K562 (cell line): ENCODE results near the gene CAPN3. TPM values are rescaled to one million over a fixed set of nuclear protein-coding genes. Genes with fewer than 3 reads are reported as not detected.

Source experiments
- ATAC-seq: fragments of 200-7000 bp; cut with Tn5 transposase; 3 replicates; pipeline ENCODE4 v1.9.1; 2020; ENCODE audit warnings: moderate library complexity
- BruUV-seq: library from RNA; stranded (reverse); fragments of 400-500 nt; replicated peaks from 2 replicates; lab custom pipeline; 2021; lab: Mats Ljungman, UMichigan
- CTCF ChIA-PET: fragments of 300-600 bp; formaldehyde crosslinking; extraction: SDS; loops from one replicate; lab custom pipeline; 2021; ENCODE audit warnings: low intra/inter-chr PET ratio; lab: Yijun Ruan, JAX
- POLR2A ChIA-PET: fragments of 300-600, 350-650 bp; sonication (Branson Sonifier 250); formaldehyde crosslinking; extraction: SDS; loops from one replicate; lab custom pipeline; 2021; ENCODE audit warnings: antibody characterized with exemption, inconsistent platforms; lab: Yijun Ruan, JAX
- DNase-seq, 4 experiments: peaks; one replicate each; pipeline versions ENCODE4 v3.0.0 to v3.0.0-alpha.2; 2011 to 2018; ENCODE audit warnings: low spot score in 3 of 4, mixed read lengths in 3 of 4; ENCODE audit errors: extremely low read depth in 1 of 4
- FAIRE-seq: peaks from 2 replicates; lab custom pipeline; 2011; peaks lifted over from hg19 to GRCh38; lab: Jason Lieb, UNC
- H2AFZ ChIP-seq: 2 replicates; pipeline ENCODE4 v1.6.0; 2011; ENCODE audit warnings: low read depth, low read length, control low read depth, inconsistent platforms
- H3K27ac ChIP-seq: fragments of 200-600 bp; 3 replicates; pipeline ENCODE4 v1.8.0; 2011; ENCODE audit warnings: low read depth, mild to moderate bottlenecking, control low read depth, inconsistent platforms, low read length, moderate library complexity, mixed read lengths; ENCODE audit errors: extremely low read depth
- H3K27me3 ChIP-seq, 2 experiments: fragments of 300-600 bp in 1 of 2; 2 replicates in 1 of 2; 3 replicates in 1 of 2; pipeline versions ENCODE4 v1.6.0 to v1.8.0; 2011; ENCODE audit warnings: inconsistent platforms in 2 of 2, low read length in 2 of 2, mild to moderate bottlenecking in 1 of 2, mixed read lengths in 1 of 2, moderate library complexity in 1 of 2; ENCODE audit not compliant: control insufficient read depth in 2 of 2, insufficient read depth in 2 of 2
- H3K36me3 ChIP-seq: fragments of 300-600 bp; 3 replicates; pipeline ENCODE4 v1.8.0; 2011; ENCODE audit warnings: mild to moderate bottlenecking, low read length, inconsistent platforms; ENCODE audit not compliant: control insufficient read depth, insufficient read depth
- H3K4me1 ChIP-seq, 2 experiments: fragments of 200-600 bp in 1 of 2; replicated peaks in 1 of 2; 2 replicates in 1 of 2; 3 replicates in 1 of 2; pipeline versions ENCODE4 v1.5.1 to v1.8.0; 2011; ENCODE audit warnings: inconsistent platforms in 2 of 2, low read length in 2 of 2, mild to moderate bottlenecking in 1 of 2, mixed read lengths in 1 of 2, moderate library complexity in 1 of 2; ENCODE audit not compliant: control insufficient read depth in 2 of 2, insufficient read depth in 2 of 2
- H3K4me2 ChIP-seq: 2 replicates; pipeline ENCODE4 v1.6.1; 2011; ENCODE audit warnings: low read length, control low read depth, inconsistent platforms, mixed read lengths; ENCODE audit not compliant: insufficient read depth
- H3K4me3 ChIP-seq: fragments of 200-600 bp; sonication (generic), shearing (Covaris generic); 2 replicates; pipeline ENCODE4 v1.5.1; 2016; ENCODE audit warnings: control low read depth, inconsistent platforms
- H3K79me2 ChIP-seq: fragments of 200-600 bp; 3 replicates; pipeline ENCODE4 v1.8.0; 2011; ENCODE audit warnings: low read length, inconsistent platforms; ENCODE audit not compliant: control insufficient read depth, insufficient read depth
- H3K9ac ChIP-seq, 2 experiments: 2 replicates each; pipeline versions ENCODE4 v1.6.0 to v1.6.1; 2011; ENCODE audit warnings: low read depth in 2 of 2, low read length in 2 of 2, control low read depth in 1 of 2, inconsistent platforms in 1 of 2, mild to moderate bottlenecking in 1 of 2, mixed read lengths in 1 of 2; ENCODE audit not compliant: insufficient read depth in 1 of 2
- H3K9me1 ChIP-seq: one replicate; pipeline ENCODE4 v1.6.0; 2011; ENCODE audit warnings: inconsistent platforms, mild to moderate bottlenecking, low read length, moderate library complexity; ENCODE audit not compliant: control insufficient read depth, insufficient read depth
- H3K9me3 ChIP-seq: replicated peaks from 2 replicates; pipeline ENCODE4 v1.5.1; 2011; ENCODE audit warnings: low read depth, low read length, inconsistent platforms; ENCODE audit not compliant: control insufficient read depth, insufficient read depth
- H4K20me1 ChIP-seq: replicated peaks from 2 replicates; pipeline ENCODE4 v1.6.1; 2011; ENCODE audit warnings: low read length, inconsistent platforms, mixed read lengths; ENCODE audit not compliant: control insufficient read depth, insufficient read depth
- FOXJ3 ChIP-seq: sonication (generic); formaldehyde crosslinking; IDR thresholded peaks from 2 replicates; pipeline ENCODE4 v1.4.0; 2020; ENCODE audit warnings: mild to moderate bottlenecking, missing genetic modification reagents
- FOXK1 ChIP-seq: sonication (generic); formaldehyde crosslinking; IDR thresholded peaks from 2 replicates; pipeline ENCODE4 v1.8.0; 2022; ENCODE audit warnings: missing genetic modification reagents, mild to moderate bottlenecking, borderline replicate concordance
- MAFF ChIP-seq: IDR thresholded peaks from 2 replicates; pipeline ENCODE4 v1.6.1; 2012; ENCODE audit warnings: low read length, improper control_type of control experiment
- SMARCB1 ChIP-seq: IDR thresholded peaks from 2 replicates; pipeline ENCODE4 v1.6.1; 2011; ENCODE audit warnings: improper control_type of control experiment, low read depth; ENCODE audit not compliant: insufficient read length
- TAF1 ChIP-seq: IDR thresholded peaks from 2 replicates; pipeline ENCODE4 v1.6.1; 2011; ENCODE audit warnings: mild to moderate bottlenecking, low read length, moderate library complexity; ENCODE audit not compliant: insufficient read depth, control insufficient read depth, severe bottlenecking; ENCODE audit errors: extremely low read depth
- WGBS: fragments of 100-300 bp; shearing (Covaris generic); methylation state at CpG from one replicate; pipeline ENCODE4 v1.1.6; 2016; ENCODE audit warnings: low coverage, mixed read lengths; ENCODE audit not compliant: insufficient coverage; ENCODE audit errors: missing lambda C conversion rate; 5-methylcytosine and 5-hydroxymethylcytosine counted together
- in situ Hi-C: fragments of 300-500 bp; cut with MboI; formaldehyde crosslinking; loops from 4 replicates; pipeline ENCODE4 v1.15.0; 2018; ENCODE audit warnings: inconsistent platforms, mixed read lengths
- intact Hi-C: fragments of 100-400 bp; cut with micrococcal nuclease; formaldehyde crosslinking; loops from 2 replicates; pipeline ENCODE4 v1.14.2; 2022
- polyA plus RNA-seq, 8 experiments: library from polyadenylated mRNA; depleted of rRNA in 4 of 8; stranded (reverse) in 5 of 8; unstranded in 3 of 8; fragments of >200 nt; fragmentation: Nextera tagmentation in 2 of 8; fragmentation: Illumina TruSeq in 1 of 8; extraction: Ambion mirVana in 2 of 8; extraction: Trizol in 1 of 8; gene quantifications; 2 replicates each; pipeline versions ENCODE4 v1.2.1 to v1.2.3, GENCODE V29; 2011 to 2014; ENCODE audit warnings: inconsistent platforms in 1 of 8, missing spikeins in 1 of 8
- total RNA-seq, 7 experiments: library from RNA; depleted of rRNA in 6 of 7; stranded (reverse); fragments of >200 nt in 6 of 7; fragmentation: Illumina TruSeq in 2 of 7; extraction: Trizol in 2 of 7; gene quantifications; 2 replicates each; pipeline versions ENCODE4 v1.2.1 to v1.2.3, GENCODE V29; 2011 to 2021; ENCODE audit warnings: low replicate concordance in 1 of 7
- TF ChIP-seq, protein P1 (sequence below): fragments of 450-650 bp; IDR thresholded peaks from 2 replicates; pipeline ENCODE4 v1.6.1; 2017; ENCODE audit warnings: antibody characterized with exemption, mild to moderate bottlenecking

The CAPN3 gene
- total and polyA plus RNA-seq, 9 of the 15 experiments (the other 6 are each of a cell fraction or from before 2014, with no cell fraction given): 0.03 to 0.34 (median 0.20) TPM; not detected in 2

GRCh38 chr15:42387603-42388002 is 28.3 kb downstream of the CAPN3 start:
- ATAC-seq (no peak), DNase-seq (no peak), FAIRE-seq (no peak)
- Histone ChIP-seq H3K27ac (no peak overlapping the region; the same call in 2 of the 3 replicates), H3K9ac (no peak overlapping the region), H3K9me1 (no peaks in the 10 kb centered on the region), H3K9me3 (no peaks in the 10 kb centered on the region), H3K36me3 (no peaks in the 10 kb centered on the region), H3K4me3 (no peak overlapping the region), H3K4me1 (peaks cover 15 to 16% of the 10 kb centered on the region in 2 experiments; a peak in 4 of 5 replicates), H3K4me2 (no peak overlapping the region), H3K27me3 (peaks cover 0 to 6% of the 10 kb centered on the region in 2 experiments; a peak in 2 of 5 replicates), H4K20me1 (no peaks in the 10 kb centered on the region), H3K79me2 (no peaks in the 10 kb centered on the region), H2AFZ (no peak overlapping the region)
- TF ChIP-seq, protein P1, sequence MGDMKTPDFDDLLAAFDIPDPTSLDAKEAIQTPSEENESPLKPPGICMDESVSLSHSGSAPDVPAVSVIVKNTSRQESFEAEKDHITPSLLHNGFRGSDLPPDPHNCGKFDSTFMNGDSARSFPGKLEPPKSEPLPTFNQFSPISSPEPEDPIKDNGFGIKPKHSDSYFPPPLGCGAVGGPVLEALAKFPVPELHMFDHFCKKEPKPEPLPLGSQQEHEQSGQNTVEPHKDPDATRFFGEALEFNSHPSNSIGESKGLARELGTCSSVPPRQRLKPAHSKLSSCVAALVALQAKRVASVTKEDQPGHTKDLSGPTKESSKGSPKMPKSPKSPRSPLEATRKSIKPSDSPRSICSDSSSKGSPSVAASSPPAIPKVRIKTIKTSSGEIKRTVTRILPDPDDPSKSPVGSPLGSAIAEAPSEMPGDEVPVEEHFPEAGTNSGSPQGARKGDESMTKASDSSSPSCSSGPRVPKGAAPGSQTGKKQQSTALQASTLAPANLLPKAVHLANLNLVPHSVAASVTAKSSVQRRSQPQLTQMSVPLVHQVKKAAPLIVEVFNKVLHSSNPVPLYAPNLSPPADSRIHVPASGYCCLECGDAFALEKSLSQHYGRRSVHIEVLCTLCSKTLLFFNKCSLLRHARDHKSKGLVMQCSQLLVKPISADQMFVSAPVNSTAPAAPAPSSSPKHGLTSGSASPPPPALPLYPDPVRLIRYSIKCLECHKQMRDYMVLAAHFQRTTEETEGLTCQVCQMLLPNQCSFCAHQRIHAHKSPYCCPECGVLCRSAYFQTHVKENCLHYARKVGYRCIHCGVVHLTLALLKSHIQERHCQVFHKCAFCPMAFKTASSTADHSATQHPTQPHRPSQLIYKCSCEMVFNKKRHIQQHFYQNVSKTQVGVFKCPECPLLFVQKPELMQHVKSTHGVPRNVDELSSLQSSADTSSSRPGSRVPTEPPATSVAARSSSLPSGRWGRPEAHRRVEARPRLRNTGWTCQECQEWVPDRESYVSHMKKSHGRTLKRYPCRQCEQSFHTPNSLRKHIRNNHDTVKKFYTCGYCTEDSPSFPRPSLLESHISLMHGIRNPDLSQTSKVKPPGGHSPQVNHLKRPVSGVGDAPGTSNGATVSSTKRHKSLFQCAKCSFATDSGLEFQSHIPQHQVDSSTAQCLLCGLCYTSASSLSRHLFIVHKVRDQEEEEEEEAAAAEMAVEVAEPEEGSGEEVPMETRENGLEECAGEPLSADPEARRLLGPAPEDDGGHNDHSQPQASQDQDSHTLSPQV: no peak
- no peak for TF ChIP-seq FOXK1
- no peak for TF ChIP-seq MAFF
- no peak for TF ChIP-seq TAF1
- no peak for TF ChIP-seq FOXJ3 (CRISPR knock-in tag)
- no peak for TF ChIP-seq SMARCB1
- WGBS: 36% methylated on average over 8 of the region's 8 CpGs
- BruUV-seq: no TSS peak
- POLR2A ChIA-PET: interaction anchor here (1.0 kb wide), 1 partner anchor 11 kb away, joined by 3 read pairs; no protein-coding TSS in a partner anchor
- intact Hi-C loops (loop anchor here (5.0 to 10.0 kb wide), 2 partner anchors 250 to 323 kb away; no protein-coding TSS in a partner anchor), in situ Hi-C loops (loop anchor here (10.0 kb wide), 1 partner anchor 243 kb away; no protein-coding TSS in a partner anchor)
- CTCF ChIA-PET: no interaction called here
